Esophagus muscularis mucosa (tissue), 4 donors: ENCODE measurements around the gene MCM7. TPM values are rescaled to one million over a fixed set of nuclear protein-coding genes. Genes with fewer than 3 reads are reported as not detected.

Source experiments
- DNase-seq: peaks from one replicate; pipeline ENCODE4 v3.0.0-alpha.2; 2017; ENCODE audit errors: extremely low spot score
- H3K27ac ChIP-seq, 4 donors: fragments of 200-600 bp; sonication (generic); replicated peaks in 1 of 4; 1 replicate in 3 of 4; 2 replicates in 1 of 4; pipeline ENCODE4 v1.5.1; 2016 to 2019; ENCODE audit warnings: mild to moderate bottlenecking in 1 of 4
- H3K27me3 ChIP-seq, 4 donors: fragments of 200-600 bp; sonication (generic); one replicate each; pipeline versions ENCODE4 v1.5.1 to v1.6.0; 2016 to 2019
- H3K36me3 ChIP-seq, 4 donors: fragments of 200-600 bp; sonication (generic); one replicate each; pipeline ENCODE4 v1.5.1; 2016 to 2019
- H3K4me1 ChIP-seq, 4 donors: fragments of 200-600 bp; sonication (generic); one replicate each; pipeline ENCODE4 v1.5.1; 2016 to 2019
- H3K4me3 ChIP-seq, 4 donors: fragments of 200-600 bp; sonication (generic); 1 replicate in 2 of 4; 2 replicates in 2 of 4; pipeline ENCODE4 v1.5.1; 2016 to 2019; ENCODE audit warnings: mild to moderate bottlenecking in 4 of 4, moderate library complexity in 1 of 4
- H3K9me3 ChIP-seq, 4 donors: fragments of 200-600 bp; sonication (generic); 1 replicate in 3 of 4; 2 replicates in 1 of 4; pipeline ENCODE4 v1.5.1; 2016 to 2019
- CTCF ChIP-seq, 3 experiments: fragments of 200-600 bp in 2 of 3; fragments of 450-650 bp in 1 of 3; sonication (generic) in 2 of 3; IDR thresholded peaks; one replicate each; pipeline ENCODE4 v1.5.1; 2017 to 2019; ENCODE audit warnings: antibody characterized with exemption in 3 of 3, mild to moderate bottlenecking in 2 of 3, moderate library complexity in 1 of 3
- EP300 ChIP-seq: sonication (generic); formaldehyde crosslinking; IDR thresholded peaks from one replicate; pipeline ENCODE4 v1.6.1; 2017; ENCODE audit warnings: antibody characterized with exemption
- POLR2A ChIP-seq: fragments of 450-650 bp; IDR thresholded peaks from one replicate; pipeline ENCODE4 v1.6.1; 2017; ENCODE audit warnings: antibody characterized with exemption, moderate library complexity, mild to moderate bottlenecking, low read depth
- POLR2AphosphoS5 ChIP-seq, 2 donors: sonication (generic); formaldehyde crosslinking; IDR thresholded peaks; one replicate each; pipeline ENCODE4 v1.6.1; 2017; ENCODE audit warnings: antibody characterized with exemption in 2 of 2
- WGBS: methylation state at CpG from one replicate; pipeline ENCODE4 v1.1.5; 2018; 5-methylcytosine and 5-hydroxymethylcytosine counted together
- intact Hi-C: fragments of 100-400 bp; cut with DNase I; formaldehyde crosslinking; loops from one replicate; pipeline ENCODE4 v1.15.1; 2023
- total RNA-seq, 4 donors: library from RNA; depleted of rRNA; stranded (reverse); fragments of >200 nt; gene quantifications; one replicate each; pipeline versions ENCODE4 v1.1.0 to v1.2.1, GENCODE V29; 2016

MCM7 gene
- total RNA-seq, 4 donors from 2014 or later = 35.3 to 60.3 (median 41.1) TPM

- Histone ChIP-seq H3K9me3 (no peaks in the 10 kb centered on the region), H3K4me3 (no peak overlapping the region), H3K27ac (peak overlapping the region in 2 of 4 donors; percentile 87 to 92), H3K27me3 (no peaks in the 10 kb centered on the region), H3K36me3 (peaks cover 0 to 20% (median 17%) of the 10 kb centered on the region in 4 donors), H3K4me1 (peaks cover 33 to 52% (median 48%) of the 10 kb centered on the region in 4 donors)
- DNase-seq = no peak
- intact Hi-C loops = loop anchor here (5.0 to 10.0 kb wide), 3 partner anchors 44 to 168 kb away; partner anchors contain the start of genes MBLAC1 and TRIM4
- no peak for TF ChIP-seq EP300
- no peak for TF ChIP-seq POLR2AphosphoS5 (IDR thresholded peaks at IDR 0.05)
- no peak for TF ChIP-seq POLR2A
- no peak for TF ChIP-seq CTCF (IDR thresholded peaks at IDR 0.05)
- WGBS = 80% methylated on average over 4 of the region's 4 CpGs
Measured at GRCh38 chr7:100082978-100083377, 18.2 kb downstream of the MCM7 start.

- peak within 1 kb of the TSS; percentile 97 to 99 (median 98) for H3K4me3 ChIP-seq
- no peaks in the 10 kb centered on the region for H3K9me3 ChIP-seq
- peak; percentile 100 for DNase-seq
- intact Hi-C loops = loop anchor here (5.0 to 10.0 kb wide), 3 partner anchors 46 to 167 kb away; partner anchors contain the start of genes MBLAC1 and TRIM4
- no peaks in the 10 kb centered on the region for H3K27me3 ChIP-seq
- H3K4me1 ChIP-seq = peaks cover 29 to 44% (median 41%) of the 10 kb centered on the region in 4 donors
- H3K27ac ChIP-seq = peak within 1 kb of the TSS; percentile 87 to 92 (median 88)
- peak; percentile 43 for TF ChIP-seq POLR2A
- TF ChIP-seq EP300 = no peak
- peak; percentile 89 to 97 for TF ChIP-seq POLR2AphosphoS5 (IDR thresholded peaks at IDR 0.05)
- peak; percentile 93 to 95 (median 94) for TF ChIP-seq CTCF (IDR thresholded peaks at IDR 0.05)
- under 1% methylated on average over 37 of the region's 55 CpGs for WGBS
- peaks cover 0 to 34% (median 30%) of the 10 kb centered on the region in 4 donors for H3K36me3 ChIP-seq
Measured at GRCh38 chr7:100081535-100082102, 19.6 kb downstream of the MCM7 start, which contains the start of gene ZNF3. Gene ZNF3, minus strand, starts transcription at chr7:100081723. Its CDS starts 4,366 bp downstream, at chr7:100077357.

GRCh38 chr7:100080907-100081534 lies 20.2 kb downstream of the MCM7 start:
- intact Hi-C loops = loop anchor here (1.0 to 10.0 kb wide), 4 partner anchors 29 to 166 kb away; partner anchors contain the start of genes MBLAC1 and TRIM4

GRCh38 chr7:100079024-100079560 lies 22.1 kb downstream of the MCM7 start:
- Histone ChIP-seq H3K9me3 (no peaks in the 10 kb centered on the region), H3K27me3 (no peaks in the 10 kb centered on the region), H3K36me3 (peaks cover 22 to 59% (median 55%) of the 10 kb centered on the region in 4 donors), H3K4me3 (no peak overlapping the region), H3K27ac (no peak overlapping the region), H3K4me1 (peaks cover 29 to 44% (median 38%) of the 10 kb centered on the region in 4 donors)
- WGBS = 77% methylated on average over 7 of the region's 7 CpGs
- intact Hi-C loops = no loop called here
- no peak for DNase-seq
- no peak for TF ChIP-seq POLR2AphosphoS5 (IDR thresholded peaks at IDR 0.05)
- TF ChIP-seq CTCF (IDR thresholded peaks at IDR 0.05) = no peak
- no peak for TF ChIP-seq POLR2A
- TF ChIP-seq EP300 = no peak

More at GRCh38 chr7:100080907-100081534, 20.2 kb downstream of the MCM7 start:
- H3K27me3 ChIP-seq = no peaks in the 10 kb centered on the region
- H3K4me3 ChIP-seq = peak overlapping the region; percentile 97 to 99 (median 98)
- H3K9me3 ChIP-seq = no peaks in the 10 kb centered on the region
- no peak for DNase-seq
- H3K36me3 ChIP-seq = peaks cover 3 to 40% (median 36%) of the 10 kb centered on the region in 4 donors
- peak overlapping the region; percentile 87 to 92 (median 88) for H3K27ac ChIP-seq
- under 1% methylated on average over 17 of the region's 34 CpGs for WGBS
- H3K4me1 ChIP-seq = peaks cover 29 to 44% (median 38%) of the 10 kb centered on the region in 4 donors
- TF ChIP-seq CTCF (IDR thresholded peaks at IDR 0.05) = no peak
- TF ChIP-seq POLR2AphosphoS5 (IDR thresholded peaks at IDR 0.05) = no peak
- no peak for TF ChIP-seq POLR2A
- no peak for TF ChIP-seq EP300
